GM23338 (cell line): ENCODE results near the gene ANKRD11. TPM values are rescaled to one million over a fixed set of nuclear protein-coding genes. Genes with fewer than 3 reads are reported as not detected.

Source experiments
- ATAC-seq: fragments of 200-7000 bp; cut with Tn5 transposase; 3 replicates; pipeline ENCODE4 v1.9.1; 2020
- DNase-seq: peaks from one replicate; pipeline ENCODE4 v3.0.0-alpha.2; 2015; ENCODE audit warnings: low spot score
- H2AFZ ChIP-seq: fragments of 200-600 bp; sonication (generic); 2 replicates; pipeline ENCODE4 v1.8.0; 2016; ENCODE audit warnings: antibody characterized with exemption, mild to moderate bottlenecking, moderate library complexity
- H3F3A ChIP-seq: fragments of 200-600 bp; sonication (generic); replicated peaks from 2 replicates; pipeline ENCODE4 v1.8.0; 2017; ENCODE audit warnings: antibody characterized with exemption, mixed run types, low read depth
- H3K27ac ChIP-seq: fragments of 200-600 bp; sonication (generic); 2 replicates; pipeline ENCODE4 v1.6.1; 2016; ENCODE audit warnings: low read depth
- H3K27me3 ChIP-seq: fragments of 200-600 bp; sonication (generic); 2 replicates; pipeline ENCODE4 v1.8.0; 2016; ENCODE audit warnings: mild to moderate bottlenecking, mixed run types, moderate library complexity; ENCODE audit not compliant: insufficient read depth
- H3K36me3 ChIP-seq: fragments of 200-600 bp; sonication (generic); 2 replicates; pipeline ENCODE4 v1.8.0; 2016; ENCODE audit warnings: mild to moderate bottlenecking; ENCODE audit not compliant: insufficient read depth
- H3K4me1 ChIP-seq: fragments of 200-600 bp; sonication (generic); 2 replicates; pipeline ENCODE4 v1.8.0; 2016; ENCODE audit warnings: mild to moderate bottlenecking, moderate library complexity; ENCODE audit not compliant: insufficient read depth
- H3K4me2 ChIP-seq: fragments of 200-600 bp; sonication (generic); 2 replicates; pipeline ENCODE4 v1.7.1; 2017; ENCODE audit warnings: mixed run types
- H3K4me3 ChIP-seq: fragments of 200-600 bp; sonication (generic); 2 replicates; pipeline ENCODE4 v1.6.1; 2016; ENCODE audit warnings: mixed run types
- H3K79me2 ChIP-seq: fragments of 200-600 bp; sonication (generic); replicated peaks from 2 replicates; pipeline ENCODE4 v1.8.0; 2017; ENCODE audit warnings: mild to moderate bottlenecking; ENCODE audit not compliant: insufficient read depth
- H3K9me2 ChIP-seq: fragments of 200-600 bp; sonication (generic); 2 replicates; pipeline ENCODE4 v1.8.0; 2017; ENCODE audit not compliant: insufficient read depth
- H4K20me1 ChIP-seq: fragments of 200-600 bp; sonication (generic); replicated peaks from 2 replicates; pipeline ENCODE4 v1.8.0; 2017; ENCODE audit warnings: mild to moderate bottlenecking; ENCODE audit not compliant: insufficient read depth
- H3K27ac Mint-ChIP-seq: 2 replicates; pipeline ENCODE4 v1.8.0; 2020; ENCODE audit warnings: inconsistent platforms, mild to moderate bottlenecking, moderate library complexity, mixed read lengths
- H3K27me3 Mint-ChIP-seq: 3 replicates; pipeline ENCODE4 v1.8.0; 2022; ENCODE audit warnings: low read depth, mild to moderate bottlenecking, moderate library complexity, mixed read lengths, inconsistent platforms; ENCODE audit not compliant: insufficient read depth, poor library complexity
- H3K36me3 Mint-ChIP-seq: 3 replicates; pipeline ENCODE4 v1.8.0; 2021; ENCODE audit warnings: low read depth, mild to moderate bottlenecking, inconsistent platforms, moderate library complexity, mixed read lengths
- H3K4me1 Mint-ChIP-seq: 3 replicates; pipeline ENCODE4 v1.8.0; 2020; ENCODE audit warnings: mild to moderate bottlenecking, inconsistent platforms, mixed read lengths
- H3K4me3 Mint-ChIP-seq: 3 replicates; pipeline ENCODE4 v1.8.0; 2021; ENCODE audit warnings: moderate library complexity, mild to moderate bottlenecking, inconsistent platforms, mixed read lengths
- H3K9me3 Mint-ChIP-seq: 3 replicates; pipeline ENCODE4 v1.8.0; 2020; ENCODE audit warnings: moderate library complexity, mild to moderate bottlenecking, inconsistent platforms, mixed read lengths
- CREB1 ChIP-seq: fragments of 250-450 bp; sonication (Bioruptor Pico); IDR thresholded peaks from 2 replicates; pipeline ENCODE4 v1.5.0; 2020; ENCODE audit warnings: low read depth, mild to moderate bottlenecking, moderate library complexity
- CTCF ChIP-seq, 2 experiments: fragments of 200-600 bp in 1 of 2; sonication (generic) in 1 of 2; conservative IDR thresholded peaks; 2 replicates each; pipeline versions ENCODE4 v1.5.1 to v1.6.1; 2016 to 2017; ENCODE audit warnings: antibody characterized with exemption in 2 of 2, low read depth in 2 of 2, mild to moderate bottlenecking in 2 of 2, moderate library complexity in 1 of 2
- ETS1 ChIP-seq: IDR thresholded peaks from 2 replicates; pipeline ENCODE4 v1.6.1; 2016; ENCODE audit warnings: antibody characterized with exemption
- EZH2 ChIP-seq: fragments of 200-600 bp; sonication (generic); IDR thresholded peaks from one replicate; pipeline ENCODE4 v1.8.0; 2017; ENCODE audit warnings: antibody characterized with exemption, mild to moderate bottlenecking, low read depth; ENCODE audit not compliant: unreplicated experiment
- EZH2phosphoT487 ChIP-seq: fragments of 200-600 bp; sonication (generic); IDR thresholded peaks from one replicate; pipeline ENCODE4 v1.8.1; 2018; ENCODE audit warnings: antibody characterized with exemption; ENCODE audit not compliant: unreplicated experiment
- NANOG ChIP-seq: IDR thresholded peaks from 2 replicates; pipeline ENCODE4 v1.6.1; 2016; ENCODE audit warnings: antibody characterized with exemption, borderline replicate concordance
- POLR2AphosphoS5 ChIP-seq: IDR thresholded peaks from 2 replicates; pipeline ENCODE4 v1.6.1; 2016; ENCODE audit warnings: antibody characterized with exemption, low read depth
- REST ChIP-seq: IDR thresholded peaks from one replicate; pipeline ENCODE4 v1.6.1; 2018; ENCODE audit warnings: antibody characterized with exemption; ENCODE audit not compliant: unreplicated experiment
- ZNF331 ChIP-seq: fragments of 250-450 bp; sonication (Bioruptor Pico); IDR thresholded peaks from 2 replicates; pipeline ENCODE4 v1.5.0; 2020; ENCODE audit warnings: low read depth, mild to moderate bottlenecking, moderate library complexity
- polyA plus RNA-seq: library from polyadenylated mRNA; unstranded; fragments of >200 nt; fragmentation: Nextera tagmentation; extraction: Ambion mirVana; gene quantifications from 2 replicates; pipeline ENCODE4 v1.2.1, GENCODE V29; 2016
- total RNA-seq: library from RNA; depleted of rRNA; stranded (reverse); fragments of >200 nt; shearing (Covaris generic); gene quantifications from 2 replicates; pipeline ENCODE4 v1.2.3, GENCODE V29; 2014

Gene ANKRD11
- total and polyA plus RNA-seq, 2 experiments from 2014 or later: 130 to 159 TPM

GRCh38 chr16:89347807-89348206 is 142.6 kb downstream of the ANKRD11 start:
- H3K36me3 Mint-ChIP-seq: peaks cover 9% of the 10 kb centered on the region; the same call in 1 of the 3 replicates
- no peak overlapping the region for H3K27ac Mint-ChIP-seq
- H3K27me3 ChIP-seq: no peaks in the 10 kb centered on the region
- no peak for TF ChIP-seq CTCF (conservative IDR thresholded peaks at IDR 0.05; ENCODE audit: low read depth in 2 of 2)
- TF ChIP-seq NANOG: no peak
- no peak for TF ChIP-seq CREB1 (CRISPR knock-in tag)
- no peak for TF ChIP-seq ZNF331
- TF ChIP-seq POLR2AphosphoS5: no peak
- no peak for TF ChIP-seq REST
- TF ChIP-seq EZH2: no peak
- no peak for TF ChIP-seq ETS1
- TF ChIP-seq EZH2phosphoT487: no peak
- H2AFZ ChIP-seq: no peak overlapping the region
- peaks cover 100% of the 10 kb centered on the region for H3K79me2 ChIP-seq
- peaks cover 15% of the 10 kb centered on the region for H3K27me3 Mint-ChIP-seq
- H3K4me3 ChIP-seq: no peak overlapping the region
- no peak overlapping the region for H3K4me2 ChIP-seq
- peaks cover 57% of the 10 kb centered on the region for H3K4me1 ChIP-seq
- no peaks in the 10 kb centered on the region for H3K36me3 ChIP-seq
- H3K4me3 Mint-ChIP-seq: no peak overlapping the region
- peaks cover 92% of the 10 kb centered on the region for H4K20me1 ChIP-seq
- DNase-seq (no peak), ATAC-seq (no peak)
- H3K9me2 ChIP-seq: no peaks in the 10 kb centered on the region
- no peak overlapping the region for H3K27ac ChIP-seq
- H3K4me1 Mint-ChIP-seq: peaks cover 81% of the 10 kb centered on the region
- H3F3A ChIP-seq: 0 out of 2 replicates have a peak, but pooled peaks cover 16% of the 10 kb centered on the region
- no peaks in the 10 kb centered on the region for H3K9me3 Mint-ChIP-seq

- H3K27me3 ChIP-seq: no peaks in the 10 kb centered on the region
- H3K36me3 Mint-ChIP-seq: peaks cover 4% of the 10 kb centered on the region; the same call in 1 of the 3 replicates
- no peaks in the 10 kb centered on the region for H3K9me2 ChIP-seq
- H3K9me3 Mint-ChIP-seq: no peaks in the 10 kb centered on the region
- no peaks in the 10 kb centered on the region for H3K36me3 ChIP-seq
- no peak overlapping the region for H2AFZ ChIP-seq
- ATAC-seq (peak; percentile 29), DNase-seq (no peak)
- peaks cover 48% of the 10 kb centered on the region for H3K4me1 ChIP-seq
- H3K4me3 ChIP-seq: no peak overlapping the region
- H3K27me3 Mint-ChIP-seq: peaks cover 11% of the 10 kb centered on the region
- H4K20me1 ChIP-seq: peaks cover 92% of the 10 kb centered on the region
- 0 out of 2 replicates have a peak, but pooled peaks cover 20% of the 10 kb centered on the region for H3F3A ChIP-seq
- peak overlapping the region; percentile 21; the same call in 1 of the 2 replicates for H3K27ac Mint-ChIP-seq
- no peak overlapping the region; the same call in 2 of the 3 replicates for H3K4me3 Mint-ChIP-seq
- H3K27ac ChIP-seq: peak overlapping the region; percentile 10; the same call in 1 of the 2 replicates
- peaks cover 100% of the 10 kb centered on the region for H3K79me2 ChIP-seq
- peak overlapping the region; percentile 56 for H3K4me2 ChIP-seq
- H3K4me1 Mint-ChIP-seq: peaks cover 71% of the 10 kb centered on the region
- TF ChIP-seq EZH2phosphoT487: no peak
- TF ChIP-seq ETS1: no peak
- TF ChIP-seq ZNF331: no peak
Observed at GRCh38 chr16:89346869-89347268, 143.5 kb downstream of the ANKRD11 start.
